H9 (cell line): ENCODE data around the gene BLACAT1. TPM values are rescaled to one million over a fixed set of nuclear protein-coding genes. Genes with fewer than 3 reads are reported as not detected.
A peak's percentile ranks its signal among the peaks of the same experiment; 100 is the strongest.

Source experiments
- DNase-seq: peaks from one replicate; pipeline ENCODE4 v3.0.0-alpha.2; 2017
- H2AFZ ChIP-seq: one replicate; pipeline ENCODE4 v1.6.1; 2013; ENCODE audit warnings: mild to moderate bottlenecking, low read length, control low read depth, moderate library complexity
- H2AK5ac ChIP-seq: 2 replicates; pipeline ENCODE4 v1.6.1; 2013; ENCODE audit warnings: low read length, control low read depth, mixed read lengths; ENCODE audit not compliant: insufficient read length
- H2BK120ac ChIP-seq: one replicate; pipeline ENCODE4 v1.6.1; 2013; ENCODE audit warnings: low read depth, mild to moderate bottlenecking, low read length, control low read depth, inconsistent platforms; ENCODE audit not compliant: poor library complexity, severe bottlenecking
- H2BK12ac ChIP-seq: 2 replicates; pipeline ENCODE4 v1.6.1; 2013; ENCODE audit warnings: low read length, control low read depth, mixed read lengths, low read depth; ENCODE audit not compliant: insufficient read length
- H2BK15ac ChIP-seq: 2 replicates; pipeline ENCODE4 v1.6.1; 2013; ENCODE audit warnings: low read depth, low read length, control low read depth
- H2BK20ac ChIP-seq: one replicate; pipeline ENCODE4 v1.6.1; 2013; ENCODE audit warnings: low read depth, mild to moderate bottlenecking, low read length, control low read depth, inconsistent platforms; ENCODE audit not compliant: poor library complexity, severe bottlenecking
- H2BK5ac ChIP-seq: 2 replicates; pipeline ENCODE4 v1.6.1; 2013; ENCODE audit warnings: low read length, control low read depth, mixed read lengths; ENCODE audit not compliant: insufficient read length
- H3K14ac ChIP-seq: 2 replicates; pipeline ENCODE4 v1.6.1; 2013; ENCODE audit warnings: low read length, control low read depth; ENCODE audit not compliant: insufficient read depth
- H3K18ac ChIP-seq: 2 replicates; pipeline ENCODE4 v1.6.1; 2013; ENCODE audit warnings: low read depth, mild to moderate bottlenecking, mixed read lengths, low read length, control low read depth; ENCODE audit not compliant: insufficient read length
- H3K23ac ChIP-seq: 2 replicates; pipeline ENCODE4 v1.6.1; 2013; ENCODE audit warnings: low read length, control low read depth, mixed read lengths, low read depth; ENCODE audit not compliant: insufficient read length
- H3K23me2 ChIP-seq: 2 replicates; pipeline ENCODE4 v1.6.1; 2013; ENCODE audit warnings: low read depth, mild to moderate bottlenecking, mixed read lengths, low read length, control low read depth; ENCODE audit not compliant: insufficient read length, poor library complexity, severe bottlenecking
- H3K27ac ChIP-seq: 2 replicates; pipeline ENCODE4 v1.5.1; 2013; ENCODE audit warnings: low read length, control low read depth, mixed read lengths, low read depth; ENCODE audit not compliant: insufficient read length
- H3K27me3 ChIP-seq: 2 replicates; pipeline ENCODE4 v1.6.1; 2013; ENCODE audit warnings: low read length, control low read depth, inconsistent platforms; ENCODE audit not compliant: insufficient read depth
- H3K4ac ChIP-seq: 2 replicates; pipeline ENCODE4 v1.6.1; 2013; ENCODE audit warnings: low read depth, mild to moderate bottlenecking, control low read depth, inconsistent platforms, low read length, moderate library complexity
- H3K4me1 ChIP-seq: 2 replicates; pipeline ENCODE4 v1.6.1; 2013; ENCODE audit warnings: low read length, control low read depth, inconsistent platforms; ENCODE audit not compliant: insufficient read depth
- H3K4me2 ChIP-seq: 2 replicates; pipeline ENCODE4 v1.6.1; 2013; ENCODE audit warnings: low read length, control low read depth, mixed read lengths; ENCODE audit not compliant: insufficient read length, insufficient read depth
- H3K56ac ChIP-seq: 2 replicates; pipeline ENCODE4 v1.6.1; 2013; ENCODE audit warnings: low read depth, mild to moderate bottlenecking, mixed read lengths, low read length, control low read depth; ENCODE audit not compliant: insufficient read length
- H3K79me1 ChIP-seq: 2 replicates; pipeline ENCODE4 v1.6.1; 2013; ENCODE audit warnings: low read depth, mild to moderate bottlenecking, moderate library complexity, low read length, control low read depth, inconsistent platforms; ENCODE audit not compliant: insufficient read depth, poor library complexity, severe bottlenecking
- H3K79me2 ChIP-seq: 2 replicates; pipeline ENCODE4 v1.6.1; 2013; ENCODE audit warnings: low read length, control low read depth, inconsistent platforms; ENCODE audit not compliant: insufficient read depth
- H3K9ac ChIP-seq: 2 replicates; pipeline ENCODE4 v1.6.1; 2013; ENCODE audit warnings: low read length, control low read depth, mixed read lengths; ENCODE audit not compliant: insufficient read length; ENCODE audit errors: extremely low read depth
- H3K9me3 ChIP-seq: one replicate; pipeline ENCODE4 v1.6.1; 2013; ENCODE audit warnings: low read depth, low read length, inconsistent platforms; ENCODE audit not compliant: control insufficient read depth
- H3T11ph ChIP-seq: one replicate; pipeline ENCODE4 v1.6.1; 2013; ENCODE audit warnings: mild to moderate bottlenecking, low read length, control low read depth, inconsistent platforms
- H4K20me1 ChIP-seq: one replicate; pipeline ENCODE4 v1.6.1; 2013; ENCODE audit not compliant: control insufficient read depth, insufficient read length, insufficient read depth
- H4K5ac ChIP-seq: 2 replicates; pipeline ENCODE4 v1.6.1; 2013; ENCODE audit warnings: low read depth, mild to moderate bottlenecking, mixed read lengths, low read length, control low read depth; ENCODE audit not compliant: insufficient read length
- H4K8ac ChIP-seq: replicated peaks from 2 replicates; pipeline ENCODE4 v1.6.1; 2013; ENCODE audit warnings: low read length, control low read depth, mixed read lengths, low read depth; ENCODE audit not compliant: insufficient read length
- H4K91ac ChIP-seq: 2 replicates; pipeline ENCODE4 v1.6.1; 2013; ENCODE audit warnings: low read depth, mild to moderate bottlenecking, moderate library complexity, mixed read lengths, low read length, control low read depth; ENCODE audit not compliant: insufficient read length
- H3K27ac Mint-ChIP-seq, 3 experiments: 2 replicates in 2 of 3; 3 replicates in 1 of 3; pipeline ENCODE4 v1.8.0; 2020 to 2021; ENCODE audit warnings: mixed read lengths in 3 of 3, mild to moderate bottlenecking in 1 of 3, moderate library complexity in 1 of 3
- H3K27me3 Mint-ChIP-seq: 2 replicates; pipeline ENCODE4 v1.8.0; 2021; ENCODE audit warnings: low read depth, mild to moderate bottlenecking, moderate library complexity, mixed read lengths
- H3K36me3 Mint-ChIP-seq, 3 experiments: 2 replicates in 2 of 3; 3 replicates in 1 of 3; pipeline ENCODE4 v1.8.0; 2020 to 2021; ENCODE audit warnings: low read depth in 3 of 3, mixed read lengths in 3 of 3; ENCODE audit not compliant: insufficient read depth in 1 of 3
- H3K4me1 Mint-ChIP-seq, 2 experiments: 2 replicates each; pipeline ENCODE4 v1.8.0; 2020; ENCODE audit warnings: mixed read lengths in 2 of 2
- H3K4me3 Mint-ChIP-seq, 2 experiments: 2 replicates in 1 of 2; 3 replicates in 1 of 2; pipeline ENCODE4 v1.8.0; 2020 to 2021; ENCODE audit warnings: mild to moderate bottlenecking in 2 of 2, mixed read lengths in 2 of 2, moderate library complexity in 1 of 2
- H3K9me3 Mint-ChIP-seq, 2 experiments: 2 replicates in 1 of 2; 3 replicates in 1 of 2; pipeline ENCODE4 v1.8.0; 2020; ENCODE audit warnings: mild to moderate bottlenecking in 2 of 2, mixed read lengths in 2 of 2, moderate library complexity in 1 of 2
- CTCF ChIP-seq: fragments of 200-600 bp; sonication (generic); conservative IDR thresholded peaks from 3 replicates; pipeline ENCODE4 v1.8.0; 2021; ENCODE audit warnings: antibody characterized with exemption, mild to moderate bottlenecking
- WGBS: extraction: QIAGEN DNeasy Blood & Tissue Kit; methylation state at CpG from one replicate; pipeline ENCODE4 v1.1.7; 2013; ENCODE audit warnings: missing lambda C conversion rate, low lambda C conversion rate, mixed read lengths; ENCODE audit not compliant: insufficient read length; ENCODE audit errors: extremely low coverage; 5-methylcytosine and 5-hydroxymethylcytosine counted together
- total RNA-seq: library from RNA; stranded (reverse); gene quantifications from 2 replicates; pipeline ENCODE4 v1.2.1, GENCODE V29; 2021

BLACAT1 gene
- total RNA-seq, 1 experiment from 2014 or later, result 4.0 TPM

GRCh38 chr1:205440121-205440475 is 15.7 kb downstream of the BLACAT1 start:
- Histone ChIP-seq H3K4ac (no peak overlapping the region), H3K4me2 (no peak overlapping the region), H3K27ac (no peak overlapping the region), H3K14ac (no peak overlapping the region), H3K23ac (no peak overlapping the region), H2BK12ac (no peak overlapping the region), H2AFZ (no peak overlapping the region), H3K4me1 (peaks cover 31% of the 10 kb centered on the region; the same call in 1 of the 2 replicates), H4K5ac (no peak overlapping the region), H4K8ac (no peak overlapping the region), H3K27me3 (no peaks in the 10 kb centered on the region), H4K91ac (no peak overlapping the region), H3K9me3 (no peaks in the 10 kb centered on the region), H3K56ac (no peak overlapping the region), H2BK120ac (no peak overlapping the region), H3K18ac (no peak overlapping the region), H3K9ac (no peak overlapping the region), H3K23me2 (no peaks in the 10 kb centered on the region), H4K20me1 (no peaks in the 10 kb centered on the region), H3K79me2 (no peaks in the 10 kb centered on the region), H2AK5ac (no peak overlapping the region), H3T11ph (no peak overlapping the region), H2BK15ac (no peak overlapping the region), H2BK20ac (no peak overlapping the region), H3K79me1 (no peaks in the 10 kb centered on the region), H2BK5ac (no peak overlapping the region)
- no CpG with 5 or more reads among the region's 5 CpGs for WGBS
- TF ChIP-seq CTCF, result no peak
- Mint-ChIP-seq H3K4me3 (peak overlapping the region in 1 of 2 experiments; percentile 20; a peak in 1 of 5 replicates), H3K9me3 (no peaks in the 10 kb centered on the region), H3K27me3 (peaks cover 34% of the 10 kb centered on the region), H3K36me3 (peaks cover 0 to 5% (median 2%) of the 10 kb centered on the region in 3 experiments; a peak in 5 of 7 replicates), H3K4me1 (peaks cover 58 to 76% of the 10 kb centered on the region in 2 experiments), H3K27ac (peak overlapping the region in 1 of 3 experiments; percentile 92; a peak in 3 of 7 replicates)
- no peak for DNase-seq
